HG03108 (cell line): ENCODE results near the gene SPATA20.

Experiments used
- ATAC-seq: cut with Tn5 transposase; IDR thresholded peaks from one replicate; pipeline ENCODE4 v1.9.1; 2021; ENCODE audit warnings: moderate library complexity; ENCODE audit not compliant: unreplicated experiment

The SPATA20 gene

DNA sequence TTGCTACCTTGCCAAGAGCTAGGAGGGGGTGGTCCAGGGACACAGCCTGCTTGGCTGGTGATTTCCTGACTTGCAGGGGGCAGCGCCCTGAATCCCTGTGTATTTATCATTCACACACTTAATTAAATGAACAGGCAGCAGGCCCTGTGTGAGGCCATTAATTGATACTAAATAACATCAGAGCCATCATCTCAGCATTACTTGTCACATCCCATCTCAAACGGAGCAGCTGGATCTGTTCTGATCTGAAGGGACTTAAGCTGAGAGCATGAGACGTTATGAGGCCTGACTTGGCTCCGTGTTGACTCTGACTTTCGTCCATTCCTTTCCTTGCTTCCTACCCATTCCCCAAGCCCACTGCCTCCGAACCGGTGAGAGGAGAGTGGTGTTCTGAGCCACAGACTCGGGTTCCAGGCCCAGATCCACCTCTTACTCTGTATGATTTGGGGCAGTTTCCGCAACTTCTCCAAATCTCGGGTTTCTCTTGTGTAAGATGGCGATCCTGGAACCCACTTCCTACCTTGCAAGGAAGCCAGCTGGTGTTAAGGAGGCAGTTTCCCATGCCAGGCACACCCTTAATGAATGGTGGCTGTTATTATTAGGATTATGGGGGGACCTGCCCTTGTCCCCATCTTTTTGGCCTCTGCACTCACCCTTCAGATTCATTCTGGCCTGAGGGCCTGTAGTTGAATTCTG, 47.3 kb downstream of the SPATA20 start:
- no peak for ATAC-seq

DNA sequence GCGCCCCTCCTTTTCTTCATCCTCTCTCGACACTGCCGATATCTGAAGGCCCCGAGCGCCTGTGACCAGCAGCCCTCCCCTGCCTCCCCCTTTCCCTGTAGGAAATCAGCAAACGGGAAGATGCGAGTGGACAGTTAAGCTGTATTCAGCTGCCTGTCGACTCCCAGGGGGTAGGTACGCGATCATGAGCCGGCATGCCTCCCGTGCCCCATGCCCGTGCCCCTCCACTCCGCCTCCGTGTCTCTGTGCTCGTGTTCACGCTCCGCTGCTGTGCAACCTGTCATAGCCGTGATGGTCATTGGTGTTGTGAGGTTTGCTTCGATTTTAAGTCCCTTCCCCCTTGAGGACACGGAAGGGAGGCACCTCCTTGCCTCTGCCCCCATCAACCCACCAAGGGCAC, 47.9 kb downstream of the SPATA20 start:
- ATAC-seq, result no peak

DNA sequence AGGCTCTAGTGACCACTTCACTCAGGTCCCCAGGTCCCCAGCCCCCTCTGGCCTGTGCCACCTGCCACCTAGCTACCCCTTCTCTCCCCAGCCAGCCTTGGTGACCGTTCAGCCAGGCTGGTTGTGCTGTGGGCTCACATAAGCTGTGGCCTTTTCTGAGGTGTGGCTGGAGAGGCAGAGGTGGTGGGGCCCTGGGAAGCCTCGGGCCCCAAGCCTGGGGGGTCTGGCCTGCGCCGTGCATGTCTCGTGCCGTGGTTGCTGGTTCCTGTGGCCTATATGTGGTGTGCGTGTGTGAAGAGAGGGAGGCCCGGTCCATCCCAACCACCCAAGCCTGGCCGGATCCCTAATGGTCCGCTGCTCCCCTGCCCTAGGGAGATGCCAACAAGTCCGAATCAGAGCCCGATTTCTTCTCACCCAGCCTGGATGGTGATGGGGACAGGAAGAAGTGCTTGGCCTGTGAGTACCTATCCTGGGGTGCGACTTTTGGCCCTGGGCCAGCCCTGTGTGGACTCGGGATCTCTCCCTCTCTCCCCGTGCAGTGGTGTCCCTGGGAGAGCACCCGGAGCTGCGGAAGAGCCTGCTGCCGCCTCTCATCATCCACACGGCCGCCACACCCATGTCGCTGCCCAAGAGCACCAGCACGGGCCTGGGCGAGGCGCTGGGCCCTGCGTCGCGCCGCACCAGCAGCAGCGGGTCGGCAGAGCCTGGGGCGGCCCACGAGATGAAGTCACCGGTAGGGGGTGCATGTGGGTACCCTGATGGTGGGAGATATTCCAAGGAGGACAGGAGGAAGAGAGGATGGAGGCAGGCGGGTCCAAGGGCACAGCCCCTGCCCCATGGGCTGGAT, 49.4 kb downstream of the SPATA20 start:
- ATAC-seq, result no peak

DNA sequence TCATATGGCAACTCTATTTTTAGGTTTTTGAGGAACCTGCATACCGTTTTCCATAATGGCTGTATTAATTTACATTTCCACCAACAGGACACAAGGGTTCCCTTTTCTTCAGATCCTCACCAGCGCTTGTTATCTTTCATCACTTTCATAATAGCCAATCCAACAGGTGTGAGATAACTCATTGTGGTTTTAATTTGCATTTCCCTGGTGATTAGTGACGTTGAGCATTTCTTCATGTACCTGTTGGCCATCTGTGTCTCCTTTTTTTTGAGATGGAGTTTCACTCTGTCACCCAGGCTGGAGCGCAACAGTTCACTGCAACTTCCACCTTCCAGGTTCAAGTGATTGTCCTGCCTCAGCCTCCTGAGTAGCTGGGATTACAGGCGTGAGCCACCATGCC, 51.5 kb downstream of the SPATA20 start:
- ATAC-seq, result no peak

DNA sequence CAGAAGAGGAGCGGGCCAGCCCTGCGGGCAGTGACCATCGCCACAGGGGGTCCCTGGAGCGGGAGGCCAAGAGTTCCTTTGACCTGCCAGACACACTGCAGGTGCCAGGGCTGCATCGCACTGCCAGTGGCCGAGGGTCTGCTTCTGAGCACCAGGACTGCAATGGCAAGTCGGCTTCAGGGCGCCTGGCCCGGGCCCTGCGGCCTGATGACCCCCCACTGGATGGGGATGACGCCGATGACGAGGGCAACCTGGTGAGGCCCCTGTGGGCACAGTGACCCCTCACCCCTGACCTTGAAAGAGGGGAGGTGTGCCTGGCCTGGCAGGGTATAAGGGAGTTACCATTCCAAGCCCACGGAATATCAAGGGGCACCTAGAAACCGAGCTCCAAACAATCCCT, 52.6 kb downstream of the SPATA20 start:
- ATAC-seq, result no peak

DNA sequence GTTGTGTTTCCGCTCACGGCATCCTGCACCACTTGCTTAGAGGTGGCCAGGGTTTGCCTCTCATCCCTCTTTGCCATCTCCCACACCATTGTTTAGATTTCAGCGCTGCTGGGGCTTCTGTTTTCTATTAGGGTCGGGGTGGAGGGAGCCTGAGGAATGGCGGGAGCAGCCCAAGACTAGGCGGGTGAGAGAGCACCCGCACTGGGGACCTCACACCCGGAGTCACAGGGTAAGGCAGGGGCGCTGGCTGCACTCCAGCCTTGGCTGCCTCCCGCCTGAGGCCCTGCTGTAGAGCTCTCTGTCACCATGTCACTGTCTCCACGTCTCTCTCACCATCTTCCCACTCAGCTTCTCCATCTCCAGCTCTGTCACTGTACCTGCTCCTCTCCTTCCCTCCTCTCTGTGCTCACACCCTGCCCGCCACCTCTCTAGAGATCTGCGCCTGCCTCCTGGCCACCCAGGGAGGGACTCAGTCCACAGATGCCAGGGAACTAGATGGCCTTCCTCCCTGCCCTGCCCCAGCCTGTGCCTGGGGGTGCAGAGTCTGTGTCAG, 54.9 kb downstream of the SPATA20 start:
- ATAC-seq, result no peak

DNA sequence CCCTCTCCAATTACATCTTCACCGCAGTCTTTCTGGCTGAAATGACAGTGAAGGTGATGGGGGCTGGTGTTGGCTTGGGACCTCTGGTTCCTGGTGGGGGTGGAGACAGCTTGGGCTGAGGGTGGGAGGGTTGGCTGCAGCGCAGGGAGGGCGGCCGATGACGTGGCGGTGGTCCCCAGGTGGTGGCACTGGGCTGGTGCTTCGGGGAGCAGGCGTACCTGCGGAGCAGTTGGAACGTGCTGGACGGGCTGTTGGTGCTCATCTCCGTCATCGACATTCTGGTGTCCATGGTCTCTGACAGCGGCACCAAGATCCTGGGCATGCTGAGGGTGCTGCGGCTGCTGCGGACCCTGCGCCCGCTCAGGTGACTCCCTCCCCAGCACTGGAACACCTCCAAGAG, 55.9 kb downstream of the SPATA20 start:
- no peak for ATAC-seq

DNA sequence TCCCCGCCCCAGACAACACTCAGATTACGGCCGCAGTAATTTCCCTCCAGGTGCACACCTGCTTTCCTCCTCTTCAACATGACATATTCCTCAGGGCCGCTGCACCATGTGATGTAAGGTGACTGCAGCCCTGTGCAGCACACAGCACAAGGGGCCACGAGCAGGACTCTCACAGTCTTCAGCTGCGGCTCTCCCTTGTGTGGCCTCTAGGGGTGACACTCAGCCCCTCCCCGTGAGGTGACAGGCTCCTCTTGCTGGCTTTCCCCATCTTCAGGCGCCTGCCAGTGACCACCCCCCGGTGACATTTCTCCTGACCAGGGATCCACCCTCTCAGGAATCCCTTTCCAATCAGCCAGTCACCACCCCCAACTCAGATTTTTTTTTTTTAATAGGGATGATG, 56.4 kb downstream of the SPATA20 start:
- ATAC-seq, result no peak

DNA sequence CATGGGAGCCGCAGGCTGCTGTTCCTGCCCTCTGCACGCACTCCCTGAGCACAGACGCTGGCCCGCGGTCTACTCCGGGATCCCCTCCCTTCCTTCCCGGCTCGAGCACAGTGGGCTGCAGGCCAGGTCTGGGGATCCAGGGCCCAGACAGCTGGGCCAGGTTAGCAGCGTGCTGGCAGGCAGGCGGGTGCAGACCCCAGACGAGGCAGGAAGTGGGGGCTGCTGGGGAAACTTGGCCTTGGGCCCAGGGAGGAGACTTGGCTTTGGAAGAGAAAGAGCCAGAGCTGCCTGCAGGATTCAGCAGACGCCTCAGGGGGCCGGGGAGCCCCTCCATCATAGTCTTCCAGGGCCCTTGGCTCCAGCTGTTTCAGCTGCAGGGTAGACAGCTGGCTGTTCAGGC, 57.5 kb downstream of the SPATA20 start:
- no peak for ATAC-seq

DNA sequence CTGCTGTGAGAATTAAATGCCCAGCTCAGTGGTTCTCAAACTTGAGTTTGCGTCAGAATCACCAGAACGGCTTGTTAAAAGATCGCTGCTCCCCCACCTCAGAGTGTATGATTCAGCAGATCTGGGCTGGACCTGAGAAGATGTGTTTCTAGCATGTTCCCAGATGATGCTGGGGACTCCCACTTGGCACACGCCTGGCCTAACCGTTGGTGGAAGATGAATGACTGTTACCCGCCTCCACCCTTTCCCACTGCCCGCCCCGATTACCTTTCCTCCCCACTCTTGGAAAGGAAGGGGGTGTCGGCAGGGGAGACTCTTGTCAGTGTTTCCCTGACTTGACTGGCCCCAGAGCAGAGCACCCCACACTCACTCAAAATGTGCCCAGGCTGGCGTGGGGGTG, 58.5 kb downstream of the SPATA20 start:
- ATAC-seq, result no peak
